ENCODE measurements around the gene GPC6.
A peak's percentile ranks its signal among the peaks of the same experiment; 100 is the strongest.

GPC6 gene

DNA sequence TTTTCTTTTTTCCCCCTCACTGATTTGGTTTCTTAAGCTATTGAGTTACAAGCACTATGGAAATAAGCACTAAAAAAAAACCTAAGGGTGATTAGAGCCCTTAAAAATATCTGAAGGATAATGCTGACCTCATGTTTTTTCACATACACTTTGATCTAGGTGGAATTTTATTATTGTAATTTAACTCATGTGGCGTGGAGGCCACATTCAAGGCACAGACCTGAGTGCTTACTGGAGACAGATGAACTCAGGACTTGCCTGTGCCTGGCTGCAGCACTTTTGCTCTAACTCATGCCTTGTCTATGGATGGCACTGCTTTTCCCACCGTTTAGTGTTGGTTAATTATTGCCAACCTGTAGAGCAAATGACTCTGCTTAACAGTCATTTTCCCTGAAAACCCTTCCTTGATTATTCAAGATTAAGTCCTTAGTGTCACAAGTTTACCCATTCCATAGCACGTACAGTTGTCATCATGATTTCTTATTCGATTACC, 541.4 kb downstream of the GPC6 start:
- no peak for DNase-seq (ENCODE audit: low read depth in 2 of 3, low spot score in 2 of 3)

- DNase-seq (ENCODE audit: low read depth in 2 of 3, low spot score in 2 of 3), result no peak
These were observed 542.5 kb downstream of the GPC6 start for GRCh38 chr13:93769101-93769500.

DNA sequence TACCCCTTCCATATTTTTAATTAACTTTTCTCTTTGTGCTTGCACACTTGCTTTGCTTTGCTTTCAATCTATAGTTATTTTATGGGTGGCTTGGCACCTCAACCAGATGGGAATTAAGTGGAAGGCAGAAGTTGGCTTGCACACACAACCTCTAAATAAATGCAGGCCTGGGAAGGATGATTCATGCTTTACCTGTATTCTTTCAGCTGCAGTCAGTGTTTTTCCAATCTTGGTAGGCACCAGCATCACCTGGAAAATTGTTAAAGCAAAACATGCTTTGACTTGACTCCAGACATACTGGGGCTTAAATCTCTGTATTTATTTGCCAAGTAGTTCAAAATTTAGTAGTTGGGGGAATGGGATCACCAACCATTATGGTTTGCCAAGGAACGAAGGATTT, 543.0 kb downstream of the GPC6 start:
- no peak for DNase-seq (ENCODE audit: low read depth in 2 of 3, low spot score in 2 of 3)

DNA sequence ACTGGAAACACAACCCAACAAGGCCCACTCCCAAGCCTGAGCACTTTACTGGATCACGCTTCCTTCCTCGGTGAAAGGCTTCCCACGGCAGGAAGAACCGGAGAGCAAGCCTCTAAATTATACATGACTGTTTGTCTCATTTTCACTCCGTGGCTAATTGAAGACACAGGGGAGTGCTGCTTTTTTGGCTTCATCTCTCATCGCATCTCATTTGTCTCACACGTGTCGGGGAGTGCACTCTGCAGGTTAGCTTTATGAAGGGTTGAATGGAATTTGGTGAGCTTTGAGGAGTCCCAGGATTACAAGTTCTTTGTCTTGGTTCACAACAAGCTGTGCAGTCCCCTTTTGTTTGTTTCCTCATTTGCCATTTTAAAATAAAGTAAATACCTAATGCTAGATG, 544.6 kb downstream of the GPC6 start:
- no peak for DNase-seq (ENCODE audit: low read depth in 2 of 3, low spot score in 2 of 3)

GRCh38 chr13:93771782-93772181, 545.2 kb downstream of the GPC6 start:
- no peak for DNase-seq (ENCODE audit: low read depth in 2 of 3, low spot score in 2 of 3)

GRCh38 chr13:93774506-93774905, 547.9 kb downstream of the GPC6 start:
- no peak for DNase-seq (ENCODE audit: low read depth in 2 of 3, low spot score in 2 of 3)

DNA sequence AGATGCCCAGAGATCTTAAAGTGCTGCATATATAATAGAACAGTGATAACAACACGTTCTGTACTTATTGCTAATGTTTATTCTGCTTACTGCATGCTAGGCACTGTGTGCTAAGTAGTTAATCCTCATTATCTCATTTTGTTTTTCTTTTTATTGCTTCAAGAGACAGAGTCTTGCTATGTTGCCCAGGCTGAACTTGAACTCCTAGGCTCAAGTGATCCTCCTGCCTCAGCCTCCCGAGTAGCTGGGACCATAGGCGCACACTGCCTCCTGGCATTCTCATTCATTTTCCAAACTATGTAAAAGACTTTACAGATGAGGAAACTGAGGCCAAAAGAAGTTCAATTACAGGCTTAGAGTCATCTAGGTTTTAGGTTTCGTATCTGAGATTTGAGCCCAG, 548.4 kb downstream of the GPC6 start:
- no peak for DNase-seq (ENCODE audit: low read depth in 2 of 3, low spot score in 2 of 3)

GRCh38 chr13:93775507-93776108, 549.0 kb downstream of the GPC6 start:
- DNase-seq (ENCODE audit: low read depth in 2 of 3, low spot score in 2 of 3), result no peak

GRCh38 chr13:93776936-93777335, 550.3 kb downstream of the GPC6 start:
- DNase-seq (ENCODE audit: low read depth in 2 of 3, low spot score in 2 of 3), result no peak

- DNase-seq (ENCODE audit: low read depth in 2 of 3, low spot score in 2 of 3), result no peak
These were observed 550.9 kb downstream of the GPC6 start for GRCh38 chr13:93777504-93777903.

- no peak for DNase-seq (ENCODE audit: low read depth in 2 of 3, low spot score in 2 of 3)
These were observed 551.9 kb downstream of the GPC6 start for GRCh38 chr13:93778548-93778947.

DNA sequence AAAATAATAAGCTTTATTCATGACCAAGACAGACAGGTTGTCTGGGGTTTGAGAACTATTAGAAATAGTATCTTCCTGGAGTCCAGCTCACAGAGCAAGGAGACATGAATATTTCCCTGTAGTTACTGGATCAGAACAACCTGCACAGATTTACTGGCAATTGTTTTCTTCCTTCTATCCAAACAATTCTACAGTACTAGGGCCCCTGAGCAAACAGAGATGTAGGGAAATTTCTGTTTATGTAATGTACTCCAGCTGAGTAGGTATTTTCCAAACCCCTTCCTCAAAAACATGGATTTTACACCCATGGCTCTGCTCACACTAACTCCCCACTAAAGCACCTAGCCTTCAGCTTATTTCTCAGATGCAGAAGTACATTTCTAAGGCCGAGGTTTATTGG, 557.6 kb downstream of the GPC6 start:
- no peak for DNase-seq (ENCODE audit: low read depth in 2 of 3, low spot score in 2 of 3)

DNA sequence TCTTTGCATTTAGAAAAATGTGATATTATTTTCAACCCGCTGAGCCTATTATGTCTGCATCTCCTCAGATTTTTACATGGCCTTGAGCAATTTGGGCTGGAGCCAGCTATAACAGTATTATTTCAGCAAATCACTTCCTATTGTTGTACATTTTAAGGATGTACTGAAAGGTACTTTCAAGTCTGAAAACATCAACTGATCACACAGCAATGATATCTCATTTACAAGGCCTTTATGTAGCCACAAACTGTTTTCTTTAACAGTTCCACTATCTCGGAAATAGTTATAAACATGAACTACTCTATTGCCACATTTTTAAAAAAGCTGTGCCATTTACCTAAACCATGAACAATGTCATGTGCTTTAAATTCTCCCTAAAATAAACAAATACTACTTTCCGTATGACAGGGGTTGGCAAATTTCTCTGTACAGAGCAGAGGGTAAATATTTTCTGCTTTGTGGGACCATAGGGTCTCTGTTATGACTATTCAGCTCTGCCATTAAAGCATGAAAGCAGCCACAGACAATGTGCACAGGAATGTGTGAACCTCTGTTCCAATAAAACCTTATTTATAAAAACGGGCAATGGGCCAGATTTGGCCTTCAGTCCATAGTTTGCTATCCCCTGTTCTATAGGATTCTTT, 560.4 kb downstream of the GPC6 start:
- no peak for DNase-seq (ENCODE audit: low read depth in 2 of 3, low spot score in 2 of 3)

DNA sequence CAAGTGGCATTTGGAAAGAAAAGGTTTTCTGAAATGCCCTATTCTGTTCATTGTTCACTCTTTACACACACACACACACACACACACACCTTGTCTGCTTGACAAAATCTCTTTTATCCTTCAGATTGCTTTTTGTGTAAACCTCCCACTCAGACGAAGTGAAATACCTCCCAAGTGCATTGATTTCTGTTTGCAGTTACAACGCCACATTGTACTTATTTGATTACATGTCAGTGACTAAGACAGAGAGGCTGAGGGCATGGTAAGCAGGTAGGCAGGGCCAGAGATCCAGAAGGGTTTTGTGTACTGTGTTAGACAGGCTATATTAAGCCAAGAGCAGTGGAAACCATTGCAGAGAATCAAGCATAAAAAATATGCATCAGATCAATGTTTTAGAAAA, 561.8 kb downstream of the GPC6 start:
- no peak for DNase-seq (ENCODE audit: low read depth in 2 of 3, low spot score in 2 of 3)

DNA sequence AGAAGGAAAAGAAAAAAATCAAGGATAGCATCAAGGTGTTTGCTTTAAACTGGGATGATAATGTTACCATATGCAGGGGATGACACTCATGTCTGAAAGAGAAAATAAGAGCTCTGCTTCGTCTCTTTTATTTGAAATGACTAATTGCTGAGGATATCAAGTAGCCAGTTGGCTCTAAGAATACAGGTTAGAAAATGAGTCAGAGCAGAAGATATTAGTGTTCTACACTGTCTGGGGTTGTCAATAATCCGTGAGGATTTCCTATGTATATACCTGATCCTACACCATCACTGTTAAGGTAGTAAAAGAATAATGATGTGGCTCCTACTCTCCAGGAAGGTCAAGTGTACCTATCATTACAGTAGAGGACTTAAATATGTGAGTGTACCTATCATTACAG, 562.5 kb downstream of the GPC6 start:
- no peak for DNase-seq (ENCODE audit: low read depth in 2 of 3, low spot score in 2 of 3)

- peak in 2 of 3 experiments; percentile 19 to 31 for DNase-seq (ENCODE audit: low read depth in 2 of 3, low spot score in 2 of 3)
These were observed 567.7 kb downstream of the GPC6 start for GRCh38 chr13:93794197-93794885.

- no peak for DNase-seq (ENCODE audit: low read depth in 2 of 3, low spot score in 2 of 3)
These were observed 570.9 kb downstream of the GPC6 start for GRCh38 chr13:93797463-93797862.

- no peak for DNase-seq (ENCODE audit: low read depth in 2 of 3, low spot score in 2 of 3)
These were observed 573.7 kb downstream of the GPC6 start for GRCh38 chr13:93800342-93800741.

DNA sequence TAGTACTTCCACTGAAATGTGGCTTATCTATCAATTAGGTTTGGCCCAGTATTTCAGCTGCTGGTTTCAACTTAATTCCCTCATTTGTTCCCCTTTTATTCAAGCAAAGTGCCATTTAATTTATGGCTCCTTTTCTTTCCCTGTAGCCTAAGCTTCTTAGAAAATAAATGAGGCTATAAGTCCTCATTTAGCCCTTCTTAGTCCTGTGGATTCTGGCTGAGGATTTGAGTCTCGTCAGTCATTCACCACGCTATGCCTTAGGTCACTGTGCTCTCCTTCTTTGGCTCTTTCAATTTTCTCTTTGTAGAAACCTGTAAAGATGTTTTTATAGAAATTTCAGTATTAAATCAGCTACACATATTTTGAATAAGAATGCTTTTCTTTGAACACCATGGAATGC, 579.1 kb downstream of the GPC6 start:
- no peak for DNase-seq (ENCODE audit: low read depth in 2 of 3, low spot score in 2 of 3)

GRCh38 chr13:93806861-93807260, 580.3 kb downstream of the GPC6 start:
- DNase-seq (ENCODE audit: low read depth in 2 of 3, low spot score in 2 of 3), result no peak

DNA sequence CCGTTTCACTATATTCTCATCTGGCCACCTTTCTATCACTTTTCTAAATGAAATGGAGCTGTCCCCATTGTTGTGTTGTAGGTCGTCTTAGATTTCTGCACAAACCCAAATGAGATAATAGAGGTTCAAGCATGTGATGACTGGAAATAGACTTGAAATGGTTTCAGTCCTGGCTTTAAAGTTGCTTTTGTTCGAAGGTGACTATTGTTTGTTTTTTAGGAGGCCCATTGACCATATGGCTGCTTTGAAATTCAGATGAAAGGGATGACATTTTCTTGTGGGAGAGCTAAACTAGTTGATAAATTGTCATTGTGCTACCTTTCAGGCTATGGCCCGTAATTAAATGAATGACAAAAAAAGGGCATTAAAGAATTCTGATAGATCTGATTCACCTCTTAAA, 583.7 kb downstream of the GPC6 start:
- no peak for DNase-seq (ENCODE audit: low read depth in 2 of 3, low spot score in 2 of 3)

DNA sequence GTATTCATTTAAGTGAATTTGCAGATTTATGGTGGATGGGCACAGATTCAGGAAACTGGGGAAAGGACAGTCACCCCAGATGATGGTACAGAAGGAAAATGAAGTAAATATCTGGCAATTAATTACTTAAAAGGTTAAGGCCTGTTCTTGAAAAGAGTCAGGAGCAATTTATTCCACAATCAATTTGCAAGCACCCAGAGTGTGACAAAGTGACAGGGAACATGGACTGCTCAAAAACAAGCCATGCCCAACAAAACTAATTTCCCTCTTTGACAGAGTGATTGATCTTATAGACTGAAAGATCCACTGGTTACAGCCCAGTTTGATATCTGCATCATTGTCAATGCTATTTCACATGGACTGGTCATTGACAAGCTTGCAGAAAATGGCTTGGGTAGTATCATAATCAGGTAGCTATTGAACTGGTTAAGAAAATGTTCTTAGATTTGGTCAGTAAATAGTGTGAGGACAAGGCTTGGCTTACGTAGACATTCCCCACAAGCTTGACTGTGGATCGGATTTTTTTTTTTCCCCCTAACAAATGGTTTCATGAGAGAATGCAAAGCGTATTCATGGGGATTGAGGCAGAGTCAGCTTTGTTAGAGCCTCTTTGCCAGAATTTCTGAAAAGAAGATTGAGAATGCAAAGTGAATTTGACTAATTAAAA, 584.6 kb downstream of the GPC6 start:
- no peak for DNase-seq (ENCODE audit: low read depth in 2 of 3, low spot score in 2 of 3)
